ENCODE measurements around the gene RPSA. TPM values are rescaled to one million over a fixed set of nuclear protein-coding genes. Genes with fewer than 3 reads are reported as not detected.

Gene RPSA
- total RNA-seq, 1 experiment from 2014 or later: 2,455 TPM

DNA sequence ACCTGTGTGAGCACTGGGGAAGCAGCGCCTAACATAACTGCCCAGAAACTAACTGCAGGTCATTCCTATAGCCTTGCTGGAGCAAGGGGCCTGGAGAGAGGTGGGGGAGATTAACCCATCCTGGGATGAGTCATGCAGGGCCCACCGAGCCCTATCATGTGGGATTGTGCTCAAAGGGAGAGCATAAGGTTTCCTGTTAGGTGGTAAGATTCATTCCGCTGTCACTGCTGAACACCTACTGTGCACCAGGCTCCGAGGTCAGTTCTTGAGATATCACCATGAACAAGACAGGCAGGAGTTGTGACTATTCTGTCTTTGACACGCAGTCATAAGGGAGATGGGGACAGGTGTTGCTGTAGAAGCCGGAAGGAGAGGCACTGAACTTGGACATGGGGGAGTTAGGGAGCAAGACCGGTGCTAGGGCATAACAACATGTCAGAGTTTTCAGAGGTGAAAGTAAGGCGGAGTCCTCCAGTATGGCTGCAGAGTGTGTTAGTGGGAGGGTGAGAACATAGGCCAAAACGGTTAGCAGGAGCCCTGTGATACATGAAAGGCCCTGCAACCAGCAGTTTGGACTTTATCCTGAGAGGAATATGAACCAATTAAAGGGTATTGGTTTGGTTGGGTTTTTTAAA lies 20.9 kb upstream of the RPSA start:
- DNase-seq (ENCODE audit: low spot score): no peak

GRCh38 chr3:39386318-39386717 lies 20.2 kb upstream of the RPSA start:
- CTCF ChIA-PET: interaction anchor here (1.4 kb wide), 1 partner anchor 9 kb away, joined by 5 read pairs; no protein-coding TSS in a partner anchor
- peak overlapping the region; percentile 55; the same call in 1 of the 2 replicates for H3K27ac Mint-ChIP-seq
- TF ChIP-seq ZNF423 (CRISPR knock-in tag; IDR thresholded peaks at IDR 0.05) (no peak), AFF4 (CRISPR knock-in tag; IDR thresholded peaks at IDR 0.05; ENCODE audit: borderline replicate concordance) (no peak), CDX4 (CRISPR knock-in tag; IDR thresholded peaks at IDR 0.05; ENCODE audit: borderline replicate concordance) (no peak), CREB1 (CRISPR knock-in tag; IDR thresholded peaks at IDR 0.05) (no peak), SMAD4 (CRISPR knock-in tag; IDR thresholded peaks at IDR 0.05) (no peak), HMGA2 (CRISPR knock-in tag; IDR thresholded peaks at IDR 0.05) (no peak), IRF2 (CRISPR knock-in tag; IDR thresholded peaks at IDR 0.05; ENCODE audit: borderline replicate concordance, low read depth) (no peak), ZNF317 (CRISPR knock-in tag; IDR thresholded peaks at IDR 0.05; ENCODE audit: borderline replicate concordance, low read depth) (no peak), MXD4 (CRISPR knock-in tag; IDR thresholded peaks at IDR 0.05; ENCODE audit: borderline replicate concordance) (no peak)
- TF ChIP-seq, protein P1, sequence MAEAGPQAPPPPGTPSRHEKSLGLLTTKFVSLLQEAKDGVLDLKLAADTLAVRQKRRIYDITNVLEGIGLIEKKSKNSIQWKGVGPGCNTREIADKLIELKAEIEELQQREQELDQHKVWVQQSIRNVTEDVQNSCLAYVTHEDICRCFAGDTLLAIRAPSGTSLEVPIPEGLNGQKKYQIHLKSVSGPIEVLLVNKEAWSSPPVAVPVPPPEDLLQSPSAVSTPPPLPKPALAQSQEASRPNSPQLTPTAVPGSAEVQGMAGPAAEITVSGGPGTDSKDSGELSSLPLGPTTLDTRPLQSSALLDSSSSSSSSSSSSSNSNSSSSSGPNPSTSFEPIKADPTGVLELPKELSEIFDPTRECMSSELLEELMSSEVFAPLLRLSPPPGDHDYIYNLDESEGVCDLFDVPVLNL (CRISPR knock-in tag; IDR thresholded peaks at IDR 0.05; ENCODE audit: borderline replicate concordance, low read depth): no peak
- TF ChIP-seq, protein P2, sequence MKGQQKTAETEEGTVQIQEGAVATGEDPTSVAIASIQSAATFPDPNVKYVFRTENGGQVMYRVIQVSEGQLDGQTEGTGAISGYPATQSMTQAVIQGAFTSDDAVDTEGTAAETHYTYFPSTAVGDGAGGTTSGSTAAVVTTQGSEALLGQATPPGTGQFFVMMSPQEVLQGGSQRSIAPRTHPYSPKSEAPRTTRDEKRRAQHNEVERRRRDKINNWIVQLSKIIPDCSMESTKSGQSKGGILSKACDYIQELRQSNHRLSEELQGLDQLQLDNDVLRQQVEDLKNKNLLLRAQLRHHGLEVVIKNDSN (CRISPR knock-in tag; IDR thresholded peaks at IDR 0.05): no peak
- TF ChIP-seq, protein P3, sequence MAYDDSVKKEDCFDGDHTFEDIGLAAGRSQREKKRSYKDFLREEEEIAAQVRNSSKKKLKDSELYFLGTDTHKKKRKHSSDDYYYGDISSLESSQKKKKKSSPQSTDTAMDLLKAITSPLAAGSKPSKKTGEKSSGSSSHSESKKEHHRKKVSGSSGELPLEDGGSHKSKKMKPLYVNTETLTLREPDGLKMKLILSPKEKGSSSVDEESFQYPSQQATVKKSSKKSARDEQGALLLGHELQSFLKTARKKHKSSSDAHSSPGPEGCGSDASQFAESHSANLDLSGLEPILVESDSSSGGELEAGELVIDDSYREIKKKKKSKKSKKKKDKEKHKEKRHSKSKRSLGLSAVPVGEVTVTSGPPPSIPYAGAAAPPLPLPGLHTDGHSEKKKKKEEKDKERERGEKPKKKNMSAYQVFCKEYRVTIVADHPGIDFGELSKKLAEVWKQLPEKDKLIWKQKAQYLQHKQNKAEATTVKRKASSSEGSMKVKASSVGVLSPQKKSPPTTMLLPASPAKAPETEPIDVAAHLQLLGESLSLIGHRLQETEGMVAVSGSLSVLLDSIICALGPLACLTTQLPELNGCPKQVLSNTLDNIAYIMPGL (CRISPR knock-in tag; IDR thresholded peaks at IDR 0.05): no peak
- TF ChIP-seq, protein P4, sequence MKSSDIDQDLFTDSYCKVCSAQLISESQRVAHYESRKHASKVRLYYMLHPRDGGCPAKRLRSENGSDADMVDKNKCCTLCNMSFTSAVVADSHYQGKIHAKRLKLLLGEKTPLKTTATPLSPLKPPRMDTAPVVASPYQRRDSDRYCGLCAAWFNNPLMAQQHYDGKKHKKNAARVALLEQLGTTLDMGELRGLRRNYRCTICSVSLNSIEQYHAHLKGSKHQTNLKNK (CRISPR knock-in tag; IDR thresholded peaks at IDR 0.05): no peak
- TF ChIP-seq, protein P5, sequence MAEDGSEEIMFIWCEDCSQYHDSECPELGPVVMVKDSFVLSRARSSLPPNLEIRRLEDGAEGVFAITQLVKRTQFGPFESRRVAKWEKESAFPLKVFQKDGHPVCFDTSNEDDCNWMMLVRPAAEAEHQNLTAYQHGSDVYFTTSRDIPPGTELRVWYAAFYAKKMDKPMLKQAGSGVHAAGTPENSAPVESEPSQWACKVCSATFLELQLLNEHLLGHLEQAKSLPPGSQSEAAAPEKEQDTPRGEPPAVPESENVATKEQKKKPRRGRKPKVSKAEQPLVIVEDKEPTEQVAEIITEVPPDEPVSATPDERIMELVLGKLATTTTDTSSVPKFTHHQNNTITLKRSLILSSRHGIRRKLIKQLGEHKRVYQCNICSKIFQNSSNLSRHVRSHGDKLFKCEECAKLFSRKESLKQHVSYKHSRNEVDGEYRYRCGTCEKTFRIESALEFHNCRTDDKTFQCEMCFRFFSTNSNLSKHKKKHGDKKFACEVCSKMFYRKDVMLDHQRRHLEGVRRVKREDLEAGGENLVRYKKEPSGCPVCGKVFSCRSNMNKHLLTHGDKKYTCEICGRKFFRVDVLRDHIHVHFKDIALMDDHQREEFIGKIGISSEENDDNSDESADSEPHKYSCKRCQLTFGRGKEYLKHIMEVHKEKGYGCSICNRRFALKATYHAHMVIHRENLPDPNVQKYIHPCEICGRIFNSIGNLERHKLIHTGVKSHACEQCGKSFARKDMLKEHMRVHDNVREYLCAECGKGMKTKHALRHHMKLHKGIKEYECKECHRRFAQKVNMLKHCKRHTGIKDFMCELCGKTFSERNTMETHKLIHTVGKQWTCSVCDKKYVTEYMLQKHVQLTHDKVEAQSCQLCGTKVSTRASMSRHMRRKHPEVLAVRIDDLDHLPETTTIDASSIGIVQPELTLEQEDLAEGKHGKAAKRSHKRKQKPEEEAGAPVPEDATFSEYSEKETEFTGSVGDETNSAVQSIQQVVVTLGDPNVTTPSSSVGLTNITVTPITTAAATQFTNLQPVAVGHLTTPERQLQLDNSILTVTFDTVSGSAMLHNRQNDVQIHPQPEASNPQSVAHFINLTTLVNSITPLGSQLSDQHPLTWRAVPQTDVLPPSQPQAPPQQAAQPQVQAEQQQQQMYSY (CRISPR knock-in tag; IDR thresholded peaks at IDR 0.05): no peak

More for the DNA sequence above, 20.9 kb upstream of the RPSA start:
- Mint-ChIP-seq H3K36me3 (peaks cover 12% of the 10 kb centered on the region), H3K9me3 (no peaks in the 10 kb centered on the region), H3K4me1 (peaks cover 31% of the 10 kb centered on the region), H3K27ac (peak overlapping the region; percentile 71), H3K4me3 (peak overlapping the region; percentile 97), H3K27me3 (ENCODE audit: low read depth) (no peaks in the 10 kb centered on the region)
- POLR2A ChIA-PET: interaction anchor here (2.1 kb wide), 1 partner anchor 20 kb away, joined by 24 read pairs; the partner anchor contains the start of gene RPSA
- CTCF ChIA-PET: interaction anchor here (0.8 to 1.8 kb wide), 2 partner anchors 97 to 795 kb away, joined by 3 to 10 read pairs; no protein-coding TSS in a partner anchor
- TF ChIP-seq NR2C2 (CRISPR knock-in tag; IDR thresholded peaks at IDR 0.05) (no peak), ZNF671 (CRISPR knock-in tag; IDR thresholded peaks at IDR 0.05) (no peak), ERG (CRISPR knock-in tag; IDR thresholded peaks at IDR 0.05) (no peak), MYBL2 (CRISPR knock-in tag; IDR thresholded peaks at IDR 0.05) (no peak), EMX1 (CRISPR knock-in tag; IDR thresholded peaks at IDR 0.05) (no peak), SMAD3 (CRISPR knock-in tag; IDR thresholded peaks at IDR 0.05; ENCODE audit: borderline replicate concordance) (0 out of 2 replicates have a peak, but pooled peaks have one; percentile 15), JAZF1 (CRISPR knock-in tag; IDR thresholded peaks at IDR 0.05) (no peak), TP53 (CRISPR knock-in tag; IDR thresholded peaks at IDR 0.05) (no peak)
- no peak for ATAC-seq

More at GRCh38 chr3:39386318-39386717, 20.2 kb upstream of the RPSA start:
- POLR2A ChIA-PET: no interaction called here
- no peaks in the 10 kb centered on the region for H3K9me3 Mint-ChIP-seq
- DNase-seq (ENCODE audit: low spot score) (no peak), ATAC-seq (no peak)
- peaks cover 19% of the 10 kb centered on the region for H3K36me3 Mint-ChIP-seq
- H3K4me3 Mint-ChIP-seq: no peak overlapping the region
- no peaks in the 10 kb centered on the region for H3K27me3 Mint-ChIP-seq (ENCODE audit: low read depth)
- H3K4me1 Mint-ChIP-seq: peaks cover 31% of the 10 kb centered on the region

Data from WTC11 (cell line).